K562 (cell line): ENCODE results near the gene DMD. TPM values are rescaled to one million over a fixed set of nuclear protein-coding genes. Genes with fewer than 3 reads are reported as not detected.

ENCODE experiments used
- CBX2 ChIP-seq: fragments of 200-600 bp; sonication (generic); IDR thresholded peaks from one replicate; pipeline ENCODE4 v1.6.1; 2012; ENCODE audit warnings: mild to moderate bottlenecking, low read length, inconsistent platforms; ENCODE audit not compliant: insufficient read depth, poor library complexity, severe bottlenecking
- CBX5 ChIP-seq: IDR thresholded peaks from 2 replicates; pipeline ENCODE4 v1.6.1; 2014; ENCODE audit warnings: low read depth, borderline replicate concordance
- CTBP1 ChIP-seq: fragments of 450-650 bp; IDR thresholded peaks from 2 replicates; pipeline ENCODE4 v1.6.1; 2016; ENCODE audit warnings: borderline replicate concordance
- ETS2 ChIP-seq: IDR thresholded peaks from 2 replicates; pipeline ENCODE4 v1.6.1; 2016; ENCODE audit warnings: borderline replicate concordance, missing genetic modification characterization, mild to moderate bottlenecking, moderate library complexity, missing compliant biosample characterization; ENCODE audit not compliant: poor library complexity, severe bottlenecking
- FOXO4 ChIP-seq: fragments of 450-650 bp; formaldehyde crosslinking; IDR thresholded peaks from 2 replicates; pipeline ENCODE4 v1.4.0; 2020; ENCODE audit warnings: mild to moderate bottlenecking, moderate library complexity
- IRF1 ChIP-seq: sonication (generic); formaldehyde crosslinking; IDR thresholded peaks from 2 replicates; pipeline ENCODE4 v1.8.0; 2022; ENCODE audit warnings: missing genetic modification reagents, mild to moderate bottlenecking, borderline replicate concordance
- KDM5B ChIP-seq: fragments of 200-600 bp; sonication (generic); IDR thresholded peaks from 2 replicates; pipeline ENCODE4 v1.6.1; 2012; ENCODE audit warnings: low read depth, mild to moderate bottlenecking, moderate library complexity, low read length, control low read depth, inconsistent platforms; ENCODE audit not compliant: insufficient replicate concordance
- MLX ChIP-seq, 2 experiments: fragments of 450-650 bp in 1 of 2; sonication (generic) in 1 of 2; formaldehyde crosslinking; conservative IDR thresholded peaks; 2 replicates each; pipeline versions ENCODE4 v1.4.0 to v1.8.1; 2020 to 2022; ENCODE audit warnings: mild to moderate bottlenecking in 1 of 2, missing genetic modification reagents in 1 of 2
- USF2 ChIP-seq: sonication (generic); formaldehyde crosslinking; IDR thresholded peaks from 2 replicates; pipeline ENCODE4 v1.5.0; 2020; ENCODE audit warnings: missing genetic modification reagents
- ZKSCAN1 ChIP-seq: fragments of 150-350 bp; IDR thresholded peaks from 2 replicates; pipeline ENCODE4 v1.6.1; 2016; ENCODE audit warnings: low read depth, low read length
- ZNF699 ChIP-seq: fragments of 250-450 bp; sonication (Bioruptor Pico); IDR thresholded peaks from 2 replicates; pipeline ENCODE4 v1.8.0; 2021; ENCODE audit warnings: mild to moderate bottlenecking, moderate library complexity; ENCODE audit not compliant: insufficient replicate concordance
- ZSCAN32 ChIP-seq: fragments of 450-650 bp; formaldehyde crosslinking; IDR thresholded peaks from 2 replicates; pipeline ENCODE4 v1.4.0; 2020; ENCODE audit warnings: mild to moderate bottlenecking, moderate library complexity
- polyA plus RNA-seq, 8 experiments: library from polyadenylated mRNA; depleted of rRNA in 4 of 8; stranded (reverse) in 5 of 8; unstranded in 3 of 8; fragments of >200 nt; fragmentation: Nextera tagmentation in 2 of 8; fragmentation: Illumina TruSeq in 1 of 8; extraction: Ambion mirVana in 2 of 8; extraction: Trizol in 1 of 8; gene quantifications; 2 replicates each; pipeline versions ENCODE4 v1.2.1 to v1.2.3, GENCODE V29; 2011 to 2014; ENCODE audit warnings: inconsistent platforms in 1 of 8, missing spikeins in 1 of 8
- total RNA-seq, 7 experiments: library from RNA; depleted of rRNA in 6 of 7; stranded (reverse); fragments of >200 nt in 6 of 7; fragmentation: Illumina TruSeq in 2 of 7; extraction: Trizol in 2 of 7; gene quantifications; 2 replicates each; pipeline versions ENCODE4 v1.2.1 to v1.2.3, GENCODE V29; 2011 to 2021; ENCODE audit warnings: low replicate concordance in 1 of 7

The DMD gene
- total and polyA plus RNA-seq, 9 of the 15 experiments (the other 6 are each of a cell fraction or from before 2014, with no cell fraction given): 3.8 to 20.4 (median 11.4) TPM

- TF ChIP-seq USF2 (CRISPR knock-in tag) (no peak), FOXO4 (CRISPR knock-in tag) (no peak), ZSCAN32 (CRISPR knock-in tag) (no peak), CTBP1 (no peak), CBX5 (no peak), ETS2 (tag) (no peak), KDM5B (no peak), MLX (CRISPR knock-in tag; conservative IDR thresholded peaks at IDR 0.05) (no peak), IRF1 (no peak), ZKSCAN1 (no peak), ZNF699 (CRISPR knock-in tag) (no peak), CBX2 (no peak)
Measured at GRCh38 chrX:31796624-31797023, 1414.7 kb downstream of the DMD start (continued).
